Measurements from ENCODE around the gene ARID1B.

- TF ChIP-seq CTCF (IDR thresholded peaks at IDR 0.05) (no peak), REST (IDR thresholded peaks at IDR 0.05; ENCODE audit: insufficient read depth in 1 of 2, low read depth in 2 of 2, low read length in 1 of 2) (no peak), POLR2AphosphoS5 (IDR thresholded peaks at IDR 0.05; ENCODE audit: low read depth, low read length) (no peak), SIN3A (IDR thresholded peaks at IDR 0.05; ENCODE audit: borderline replicate concordance, insufficient read depth, low read depth, low read length) (no peak)
Measured at GRCh38 chr6:157224951-157225574, 447.9 kb downstream of the ARID1B start.
